GM10248 (cell line): ENCODE data around the gene UQCC2.

Source experiments
- CTCF ChIA-PET: fragments of 300-600 bp; sonication (Branson Sonifier 250); formaldehyde crosslinking; extraction: SDS; loops from one replicate; lab custom pipeline; 2021; ENCODE audit warnings: antibody characterized with exemption; lab: Yijun Ruan, JAX
- POLR2A ChIA-PET: fragments of 350-650 bp; sonication (Branson Sonifier 250); formaldehyde crosslinking; extraction: SDS; loops from one replicate; lab custom pipeline; 2020; ENCODE audit warnings: antibody characterized with exemption; lab: Yijun Ruan, JAX
- DNase-seq: peaks from one replicate; pipeline ENCODE4 v3.0.0; 2012; ENCODE audit errors: extremely low spot score
- TF ChIP-seq, protein P1 (sequence below): IDR thresholded peaks from 2 replicates; pipeline ENCODE4 v1.5.1; 2012; ENCODE audit warnings: mild to moderate bottlenecking, low read depth; ENCODE audit errors: extremely low read depth, missing control alignments, control extremely low read depth

The UQCC2 gene

DNA sequence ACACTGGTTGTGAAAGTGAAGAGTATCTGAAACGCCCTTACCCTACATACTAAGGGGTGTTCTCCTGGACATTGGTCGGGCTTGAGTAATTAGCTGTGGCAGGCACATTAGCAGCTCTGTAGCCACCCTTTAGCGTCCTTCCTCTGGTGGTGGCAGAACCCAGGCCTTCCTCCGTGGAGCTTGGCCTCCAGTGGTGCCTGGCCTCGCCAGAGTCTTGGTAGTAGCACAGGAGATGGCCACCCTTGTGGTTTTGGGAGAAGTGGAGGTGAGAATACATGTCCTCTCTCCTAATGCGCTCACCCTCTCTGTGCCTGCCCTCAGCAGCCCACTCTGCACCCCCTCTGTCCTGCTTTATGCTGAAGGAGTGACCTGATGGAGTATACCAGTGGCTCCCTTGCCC, 17.6 kb upstream of the UQCC2 start:
- ChIA-PET CTCF (no interaction called here), POLR2A (no interaction called here)
- no peak for DNase-seq
- TF ChIP-seq, protein P1, sequence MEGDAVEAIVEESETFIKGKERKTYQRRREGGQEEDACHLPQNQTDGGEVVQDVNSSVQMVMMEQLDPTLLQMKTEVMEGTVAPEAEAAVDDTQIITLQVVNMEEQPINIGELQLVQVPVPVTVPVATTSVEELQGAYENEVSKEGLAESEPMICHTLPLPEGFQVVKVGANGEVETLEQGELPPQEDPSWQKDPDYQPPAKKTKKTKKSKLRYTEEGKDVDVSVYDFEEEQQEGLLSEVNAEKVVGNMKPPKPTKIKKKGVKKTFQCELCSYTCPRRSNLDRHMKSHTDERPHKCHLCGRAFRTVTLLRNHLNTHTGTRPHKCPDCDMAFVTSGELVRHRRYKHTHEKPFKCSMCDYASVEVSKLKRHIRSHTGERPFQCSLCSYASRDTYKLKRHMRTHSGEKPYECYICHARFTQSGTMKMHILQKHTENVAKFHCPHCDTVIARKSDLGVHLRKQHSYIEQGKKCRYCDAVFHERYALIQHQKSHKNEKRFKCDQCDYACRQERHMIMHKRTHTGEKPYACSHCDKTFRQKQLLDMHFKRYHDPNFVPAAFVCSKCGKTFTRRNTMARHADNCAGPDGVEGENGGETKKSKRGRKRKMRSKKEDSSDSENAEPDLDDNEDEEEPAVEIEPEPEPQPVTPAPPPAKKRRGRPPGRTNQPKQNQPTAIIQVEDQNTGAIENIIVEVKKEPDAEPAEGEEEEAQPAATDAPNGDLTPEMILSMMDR, result no peak

DNA sequence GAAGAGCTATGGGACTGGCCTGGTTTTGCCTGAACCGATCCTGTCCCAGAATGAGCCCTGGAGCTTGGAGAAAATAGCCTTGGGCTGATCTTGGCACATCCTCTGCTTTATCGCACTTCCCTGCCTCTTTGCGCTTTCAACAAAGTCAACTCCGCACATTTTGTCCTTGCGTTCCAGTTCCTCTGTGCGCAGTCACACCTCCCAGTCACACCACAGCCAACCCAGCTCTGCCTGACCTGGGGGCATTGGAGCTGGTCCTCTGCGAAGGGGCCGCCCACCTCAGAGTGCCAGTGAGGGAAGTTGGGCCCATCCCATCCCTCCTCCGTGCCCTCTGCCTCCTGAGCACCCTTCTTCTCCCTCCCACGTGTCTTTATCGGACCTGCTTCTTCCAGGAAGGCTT, 16.9 kb upstream of the UQCC2 start:
- ChIA-PET POLR2A (no interaction called here), CTCF (interaction anchor here (1.1 kb wide), 1 partner anchor 28 kb away, joined by 3 read pairs; no protein-coding TSS in a partner anchor)
- DNase-seq, result no peak
- TF ChIP-seq, protein P1, result no peak

DNA sequence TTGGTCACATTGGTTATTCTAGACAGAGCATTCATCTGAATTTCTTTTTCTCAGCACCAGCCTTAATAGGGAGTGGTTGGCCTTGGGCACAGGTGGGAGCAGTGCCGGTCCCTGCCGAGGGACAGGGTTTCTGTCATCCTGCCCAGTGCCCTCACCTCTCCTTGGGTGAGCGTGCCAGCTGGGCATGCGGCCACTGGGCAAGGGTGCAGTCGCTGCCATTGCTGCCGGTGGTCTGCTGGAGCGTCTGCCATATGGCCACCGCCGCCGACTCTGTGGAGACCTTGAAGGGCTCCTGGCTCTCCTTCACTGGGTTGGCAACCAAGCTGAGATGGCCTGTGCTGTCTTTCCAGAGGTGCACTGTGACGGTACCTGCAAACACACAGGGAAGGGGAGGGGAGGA, 16.4 kb upstream of the UQCC2 start:
- DNase-seq, result no peak
- ChIA-PET CTCF (interaction anchor here (1.1 kb wide), 1 partner anchor 27 kb away, joined by 3 read pairs; no protein-coding TSS in a partner anchor), POLR2A (no interaction called here)
- TF ChIP-seq, protein P1, result no peak

DNA sequence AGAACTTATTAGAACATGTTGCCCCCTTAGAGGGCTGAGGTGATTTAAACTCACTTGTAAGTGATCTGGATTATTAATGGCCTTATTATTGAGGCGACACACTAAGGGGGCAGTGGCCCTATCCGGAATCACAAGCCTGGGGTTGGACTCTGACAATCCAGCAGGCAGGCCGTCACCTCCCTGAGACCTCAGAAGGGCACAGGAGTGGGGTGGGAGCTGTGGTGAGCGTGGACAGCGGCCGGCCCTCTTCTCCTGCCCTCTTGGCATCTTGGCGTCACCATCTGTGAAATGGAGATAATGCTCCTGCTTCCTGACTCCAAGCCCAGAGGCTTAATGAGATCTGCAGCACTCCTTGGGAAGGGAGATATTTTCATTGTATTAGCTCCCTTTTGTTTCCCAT, 15.6 kb upstream of the UQCC2 start:
- ChIA-PET POLR2A (no interaction called here), CTCF (interaction anchor here (0.8 to 1.1 kb wide), 2 partner anchors 16 to 26 kb away, joined by 3 read pairs; partner anchors contain the start of gene UQCC2)
- DNase-seq, result no peak
- TF ChIP-seq, protein P1, result no peak

DNA sequence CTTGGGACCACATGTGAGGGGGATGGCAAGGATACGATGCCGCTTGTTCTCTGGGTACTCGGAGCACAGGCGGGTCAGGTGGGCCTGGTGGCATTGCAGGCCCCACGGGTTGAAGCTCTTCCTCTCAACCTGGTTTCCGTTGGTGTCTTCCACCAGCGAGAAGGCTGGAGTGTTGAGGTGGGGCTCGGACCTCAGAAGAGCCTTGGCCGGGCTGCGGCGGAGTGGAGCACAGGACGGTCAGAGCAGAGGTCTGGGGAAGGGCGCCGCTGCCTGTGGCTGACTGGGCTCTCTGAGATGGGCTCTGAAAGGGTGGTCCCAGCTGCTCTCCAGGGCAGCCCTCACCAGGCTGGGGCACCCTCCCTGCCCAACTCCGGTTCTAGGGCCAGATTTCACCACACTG, 15.2 kb upstream of the UQCC2 start:
- TF ChIP-seq, protein P1, result no peak
- ChIA-PET POLR2A (no interaction called here), CTCF (interaction anchor here (0.8 to 1.3 kb wide), 2 partner anchors 15 to 26 kb away, joined by 3 read pairs; partner anchors contain the start of gene UQCC2)
- DNase-seq, result no peak

DNA sequence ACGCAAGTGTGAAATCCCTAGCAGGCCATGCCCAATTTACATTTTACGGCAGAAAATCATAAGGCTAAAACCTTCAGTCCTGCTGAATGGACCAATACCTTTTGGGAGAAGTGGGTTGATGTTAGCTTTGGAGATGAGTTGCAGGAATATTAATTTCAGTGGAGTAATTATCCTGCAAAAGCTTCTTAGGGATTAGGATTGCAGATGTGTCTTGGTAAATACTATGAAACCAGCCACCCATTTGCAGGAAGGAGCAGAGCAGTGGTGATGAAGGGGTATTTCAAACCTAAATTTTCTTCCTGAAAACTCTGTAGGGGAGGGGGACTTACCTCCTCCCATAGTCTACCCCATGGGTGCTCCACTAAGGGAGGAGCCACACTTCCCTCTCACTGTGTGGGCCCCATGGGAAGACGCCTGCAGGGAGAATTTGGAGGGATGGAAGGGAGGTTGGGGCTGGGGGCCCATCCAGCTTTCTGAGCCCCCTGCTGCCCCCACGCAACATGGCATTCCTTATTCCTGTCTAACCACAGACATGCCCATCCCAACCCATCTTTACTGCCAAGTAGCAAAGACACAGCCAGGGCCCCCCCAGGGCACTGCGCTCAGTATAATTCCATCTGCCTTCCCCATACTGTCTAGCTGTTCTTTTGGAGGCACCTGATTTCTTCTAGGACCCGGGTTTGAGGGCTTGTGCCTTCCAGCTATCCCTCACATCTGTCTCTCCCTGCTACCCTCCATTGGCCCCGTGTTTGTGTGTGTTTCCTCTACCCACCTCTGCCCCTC, 14.6 kb upstream of the UQCC2 start:
- DNase-seq, result no peak
- CTCF ChIA-PET, result interaction anchor here (0.7 to 1.3 kb wide), 2 partner anchors 15 to 25 kb away, joined by 3 to 5 read pairs; partner anchors contain the start of gene UQCC2
- POLR2A ChIA-PET, result no interaction called here
- TF ChIP-seq, protein P1, result no peak
